Astrocyte (in vitro differentiated cells and primary cell): ENCODE results near the gene SPNS2.

Experiments used
- EZH2 ChIP-seq: IDR thresholded peaks from 2 replicates; pipeline ENCODE4 v1.6.1; 2012; ENCODE audit warnings: mild to moderate bottlenecking, low read length, inconsistent platforms; ENCODE audit not compliant: insufficient read depth
- TF ChIP-seq, protein P1 (sequence below): IDR thresholded peaks from 2 replicates; pipeline ENCODE4 v1.5.1; 2011; ENCODE audit warnings: low read depth, mild to moderate bottlenecking, inconsistent platforms, low read length, moderate library complexity; ENCODE audit not compliant: insufficient read depth

GRCh38 chr17:4492721-4493561 lies 5.7 kb upstream of the SPNS2 start:
- TF ChIP-seq EZH2 = no peak
- TF ChIP-seq, protein P1, sequence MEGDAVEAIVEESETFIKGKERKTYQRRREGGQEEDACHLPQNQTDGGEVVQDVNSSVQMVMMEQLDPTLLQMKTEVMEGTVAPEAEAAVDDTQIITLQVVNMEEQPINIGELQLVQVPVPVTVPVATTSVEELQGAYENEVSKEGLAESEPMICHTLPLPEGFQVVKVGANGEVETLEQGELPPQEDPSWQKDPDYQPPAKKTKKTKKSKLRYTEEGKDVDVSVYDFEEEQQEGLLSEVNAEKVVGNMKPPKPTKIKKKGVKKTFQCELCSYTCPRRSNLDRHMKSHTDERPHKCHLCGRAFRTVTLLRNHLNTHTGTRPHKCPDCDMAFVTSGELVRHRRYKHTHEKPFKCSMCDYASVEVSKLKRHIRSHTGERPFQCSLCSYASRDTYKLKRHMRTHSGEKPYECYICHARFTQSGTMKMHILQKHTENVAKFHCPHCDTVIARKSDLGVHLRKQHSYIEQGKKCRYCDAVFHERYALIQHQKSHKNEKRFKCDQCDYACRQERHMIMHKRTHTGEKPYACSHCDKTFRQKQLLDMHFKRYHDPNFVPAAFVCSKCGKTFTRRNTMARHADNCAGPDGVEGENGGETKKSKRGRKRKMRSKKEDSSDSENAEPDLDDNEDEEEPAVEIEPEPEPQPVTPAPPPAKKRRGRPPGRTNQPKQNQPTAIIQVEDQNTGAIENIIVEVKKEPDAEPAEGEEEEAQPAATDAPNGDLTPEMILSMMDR = no peak
